ENCODE data around the gene TNIK.
"Not testable (repeated sequence)": the region's sequence is repeated elsewhere in the genome, so short reads cannot be mapped to it uniquely, and the experiment has no call there.

The TNIK gene

DNA sequence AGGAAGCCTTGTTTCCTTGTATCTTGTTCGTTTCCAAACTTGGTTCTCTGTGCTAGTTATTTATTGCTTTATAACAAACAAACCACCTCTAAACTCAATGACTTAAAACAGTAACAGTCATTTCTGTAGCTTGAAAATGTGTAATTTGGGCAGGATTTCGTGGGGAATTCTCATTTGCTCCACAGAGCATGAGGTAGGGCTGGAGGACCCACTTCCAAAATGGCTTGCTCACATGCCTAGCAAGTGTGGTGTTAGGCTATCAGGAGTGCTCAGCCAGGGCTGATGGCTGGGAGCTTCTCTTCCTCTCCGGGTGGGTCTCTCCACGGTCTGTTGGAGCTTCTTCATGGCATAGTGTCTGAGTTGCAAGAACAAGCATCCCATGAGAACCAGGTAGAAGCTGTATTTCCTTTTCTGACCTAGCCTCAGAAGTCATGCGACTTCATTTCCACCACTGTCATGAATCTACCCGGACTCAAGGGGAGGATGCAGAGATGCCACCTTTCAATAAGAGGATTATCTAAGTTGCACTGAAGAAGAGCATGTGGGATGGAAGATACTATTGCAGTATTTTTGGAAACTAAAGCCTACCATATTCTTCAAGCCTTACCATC lies 8.2 kb upstream of the TNIK start:
- DNase-seq: no peak

DNA sequence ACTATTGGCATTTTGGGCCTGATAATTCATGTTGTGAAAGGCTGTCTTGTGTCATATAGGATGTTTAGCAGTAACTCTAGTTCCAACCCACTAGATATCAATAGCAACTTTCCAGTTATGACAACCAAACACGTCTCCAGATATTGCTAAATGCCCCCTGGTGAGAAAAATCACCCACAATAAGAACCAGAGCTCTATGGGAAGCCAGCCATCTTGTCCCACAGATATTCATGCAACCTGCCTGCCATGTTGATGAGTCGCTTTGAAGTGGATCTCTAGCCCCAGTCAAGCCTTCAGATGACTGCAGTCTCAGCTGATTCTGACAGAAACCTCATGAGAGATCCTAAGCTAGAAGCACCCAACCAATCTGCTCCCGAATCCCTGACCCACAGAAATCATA lies 5.6 kb upstream of the TNIK start:
- DNase-seq: no peak

DNA sequence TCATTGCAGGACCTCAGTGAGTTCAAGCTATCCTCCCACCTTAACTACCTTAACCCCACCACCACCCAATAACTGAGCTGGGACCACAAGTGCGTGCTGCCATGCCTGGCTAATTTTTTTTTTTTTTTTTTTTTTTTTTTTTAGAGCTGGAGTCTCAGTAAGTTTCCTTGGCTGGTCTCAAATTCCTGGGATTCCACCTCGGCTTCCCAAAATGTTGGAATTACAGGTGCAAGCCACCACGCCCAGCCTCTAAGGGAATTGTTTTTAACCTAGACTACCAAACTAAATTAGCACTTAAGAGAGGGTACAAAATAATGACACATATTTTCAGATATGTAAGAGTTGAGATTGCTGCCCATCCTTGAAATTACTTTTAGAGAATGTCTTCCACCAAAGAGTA lies 4.3 kb upstream of the TNIK start:
- DNase-seq: no peak

DNA sequence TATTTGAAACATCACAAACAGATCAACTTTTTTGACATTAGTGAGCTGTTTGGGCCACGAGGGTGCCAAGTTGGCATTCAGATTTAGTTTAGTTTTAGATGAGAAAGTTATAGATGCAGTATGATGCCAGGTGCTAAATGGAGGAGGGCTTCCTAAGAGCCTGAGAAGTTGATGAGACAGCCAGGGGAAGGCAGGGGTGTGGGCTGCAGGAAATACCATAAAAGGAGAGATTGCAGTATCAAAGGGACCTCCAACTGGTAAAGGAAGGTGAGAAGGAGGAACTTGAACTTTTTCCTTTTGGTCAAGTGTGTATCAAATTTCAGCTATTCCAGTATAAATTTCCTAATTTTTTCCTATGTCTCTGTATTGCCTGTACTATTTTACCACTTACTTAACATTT lies 2.0 kb upstream of the TNIK start:
- DNase-seq: no peak

DNA sequence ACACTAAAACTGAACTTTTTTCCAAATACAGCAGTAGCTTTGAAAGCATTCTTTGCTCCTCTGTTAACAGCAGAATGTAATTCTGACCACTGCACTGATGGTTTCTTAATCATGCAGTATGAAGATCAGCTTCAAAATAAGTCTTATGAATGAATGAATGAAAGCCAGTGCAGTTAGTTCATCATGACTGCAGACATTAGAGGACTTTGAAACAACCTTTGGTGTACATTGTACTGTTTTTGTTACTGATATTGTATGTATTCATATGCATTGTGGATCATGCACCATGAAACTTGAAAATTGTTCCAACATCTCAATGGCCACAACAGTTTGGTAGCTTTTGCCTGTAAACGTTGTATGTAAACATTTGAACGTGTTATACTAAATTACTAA lies 1.3 kb upstream of the TNIK start:
- no peak for DNase-seq

DNA sequence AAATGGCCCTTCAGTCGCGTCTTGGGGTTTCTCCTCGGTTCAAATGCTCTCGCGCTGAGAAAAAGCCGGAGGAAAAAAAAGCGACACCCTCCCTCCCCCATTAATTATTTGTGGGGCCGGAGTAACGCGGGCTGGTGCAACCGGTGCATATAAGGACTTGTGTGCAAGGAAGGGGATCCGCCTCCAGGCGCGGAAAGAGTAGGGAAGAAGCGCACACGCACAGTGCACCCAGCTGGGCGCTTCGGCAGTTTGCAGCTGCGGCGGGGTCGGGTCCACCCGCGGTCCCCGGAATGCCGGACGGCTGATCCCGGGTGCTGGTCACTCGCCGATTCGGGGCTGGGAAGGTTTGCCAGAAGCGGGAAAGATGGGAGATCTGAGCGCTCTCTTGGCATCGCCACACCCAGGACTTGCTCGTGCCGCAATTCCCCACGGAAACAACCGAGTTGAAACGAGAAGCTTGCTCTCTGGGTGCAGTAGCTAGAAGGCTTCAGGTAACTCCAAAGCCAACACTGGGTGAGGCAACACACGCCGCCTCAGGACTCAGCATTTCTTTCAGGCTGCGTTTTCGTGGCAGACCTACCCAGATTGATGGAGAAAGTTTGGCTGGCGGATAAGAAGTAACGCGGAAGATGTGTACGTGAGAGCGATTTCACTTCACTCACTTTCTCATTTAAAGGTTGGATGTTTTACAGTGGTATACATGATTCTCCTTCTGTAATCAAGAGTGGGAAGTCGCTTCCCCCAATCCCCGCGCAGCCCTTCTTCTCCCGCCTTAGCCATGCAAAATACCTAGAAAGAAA lies 720 bp upstream of the TNIK start:
- DNase-seq: peak in 1 of 2 experiments; percentile 7

DNA sequence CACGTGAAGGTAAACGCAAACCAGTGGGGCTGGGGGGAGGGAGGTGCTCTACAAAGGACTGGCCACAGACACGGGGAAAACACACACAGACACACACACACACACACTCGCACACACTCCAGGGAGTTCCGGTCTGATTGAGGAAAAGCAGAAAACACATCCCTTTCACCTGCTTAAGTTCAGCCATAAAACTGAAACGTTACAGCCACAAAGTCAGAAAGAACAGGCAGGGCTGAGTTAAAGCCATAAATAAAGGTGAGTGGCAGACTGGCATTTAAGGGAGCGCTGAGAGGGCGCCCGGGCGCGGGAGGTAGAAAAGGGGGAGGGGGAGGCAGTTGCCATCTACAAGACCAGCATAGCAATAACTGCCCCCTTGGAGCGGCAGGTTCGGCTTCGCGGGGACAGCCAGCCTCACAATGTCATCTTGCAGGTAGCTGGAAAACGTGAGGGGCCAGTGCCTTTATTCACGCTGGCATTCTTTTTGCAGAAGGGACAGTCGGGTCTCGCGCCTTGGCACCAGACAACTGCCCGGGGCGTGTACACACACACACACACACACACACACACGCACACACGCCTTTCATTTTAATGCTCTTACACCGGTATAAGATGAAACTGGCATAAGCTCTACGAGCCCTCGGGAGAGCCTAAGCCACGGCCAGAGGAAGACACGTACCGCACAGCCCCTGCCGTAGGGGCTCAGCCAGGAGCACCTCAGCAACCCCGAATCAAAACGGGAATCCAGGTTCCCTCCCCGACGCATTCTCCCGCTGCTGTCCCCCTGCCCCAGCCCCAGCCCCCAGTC lies 866 bp downstream of the TNIK start:
- DNase-seq: no peak

DNA sequence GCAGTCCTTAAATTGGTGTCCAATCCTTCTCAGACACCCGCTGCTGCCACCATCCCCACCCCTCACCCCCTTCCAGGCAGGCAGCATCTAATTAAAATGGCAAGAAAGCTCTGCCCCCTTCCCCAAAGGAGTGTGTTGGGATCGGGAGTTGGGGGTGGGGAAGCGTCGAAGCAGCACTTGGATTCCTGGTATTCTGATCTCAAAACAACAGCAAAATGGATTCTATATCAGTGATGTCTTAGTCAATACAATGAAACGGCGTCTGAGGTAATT lies 1.4 kb downstream of the TNIK start:
- no peak for DNase-seq

DNA sequence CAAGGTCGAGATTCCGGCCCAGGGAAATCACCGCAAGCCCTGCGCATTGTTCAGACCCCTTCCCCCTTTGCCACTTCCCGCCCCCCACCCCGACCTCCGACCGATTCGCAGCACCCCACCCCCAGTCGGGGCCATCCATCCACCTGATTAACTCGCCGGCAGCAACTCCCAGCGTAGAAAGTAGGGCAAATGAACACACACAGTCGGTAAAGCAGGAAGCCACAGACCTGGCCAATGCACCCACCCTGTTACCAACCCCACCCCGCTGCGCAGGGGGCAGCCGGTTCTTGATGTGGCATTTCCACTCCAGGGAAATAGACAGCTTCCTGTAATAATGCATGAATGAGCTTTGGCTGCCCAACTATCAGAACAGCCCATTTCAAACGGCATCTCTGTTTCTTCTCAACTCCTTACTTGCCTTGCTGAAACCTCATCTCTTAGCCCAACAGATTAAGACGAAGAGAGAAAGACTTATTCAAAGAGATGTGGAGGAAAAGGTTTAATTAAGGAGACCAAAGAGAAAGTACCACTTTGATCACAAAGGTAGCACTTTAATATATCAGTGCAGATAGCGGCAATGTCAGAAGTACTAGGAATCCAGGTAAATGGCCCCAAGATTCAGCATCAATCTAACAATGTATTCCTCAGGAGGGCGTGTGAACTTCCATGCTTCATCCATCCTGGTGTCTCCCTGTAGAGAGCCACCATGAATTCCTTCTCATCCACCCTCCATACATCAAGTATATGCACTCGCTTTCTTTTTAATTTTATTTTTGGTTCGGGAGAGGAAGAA lies 1.9 kb downstream of the TNIK start:
- no peak for DNase-seq

DNA sequence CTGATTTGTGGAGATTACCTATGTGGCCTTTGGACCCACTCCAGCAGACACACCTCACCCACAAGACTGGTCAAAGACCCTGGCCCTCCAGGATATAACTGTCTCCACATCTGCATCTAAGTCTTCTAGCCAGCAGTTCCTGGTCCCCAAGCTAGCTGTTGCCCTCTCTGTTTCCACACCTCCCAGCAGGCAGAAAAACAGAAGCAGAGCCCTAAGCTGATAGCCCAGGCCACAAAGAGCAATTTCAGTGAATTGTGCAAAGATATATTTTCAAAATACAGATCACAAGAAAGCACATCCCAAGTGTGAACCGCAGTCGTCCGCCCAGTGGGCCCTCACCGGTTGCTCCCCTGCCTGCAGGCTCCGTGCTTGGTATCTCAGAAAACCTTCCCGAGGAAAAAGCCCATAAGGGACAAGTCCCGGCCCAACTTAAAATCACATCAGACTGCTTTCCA lies 2.6 kb downstream of the TNIK start:
- no peak for DNase-seq

DNA sequence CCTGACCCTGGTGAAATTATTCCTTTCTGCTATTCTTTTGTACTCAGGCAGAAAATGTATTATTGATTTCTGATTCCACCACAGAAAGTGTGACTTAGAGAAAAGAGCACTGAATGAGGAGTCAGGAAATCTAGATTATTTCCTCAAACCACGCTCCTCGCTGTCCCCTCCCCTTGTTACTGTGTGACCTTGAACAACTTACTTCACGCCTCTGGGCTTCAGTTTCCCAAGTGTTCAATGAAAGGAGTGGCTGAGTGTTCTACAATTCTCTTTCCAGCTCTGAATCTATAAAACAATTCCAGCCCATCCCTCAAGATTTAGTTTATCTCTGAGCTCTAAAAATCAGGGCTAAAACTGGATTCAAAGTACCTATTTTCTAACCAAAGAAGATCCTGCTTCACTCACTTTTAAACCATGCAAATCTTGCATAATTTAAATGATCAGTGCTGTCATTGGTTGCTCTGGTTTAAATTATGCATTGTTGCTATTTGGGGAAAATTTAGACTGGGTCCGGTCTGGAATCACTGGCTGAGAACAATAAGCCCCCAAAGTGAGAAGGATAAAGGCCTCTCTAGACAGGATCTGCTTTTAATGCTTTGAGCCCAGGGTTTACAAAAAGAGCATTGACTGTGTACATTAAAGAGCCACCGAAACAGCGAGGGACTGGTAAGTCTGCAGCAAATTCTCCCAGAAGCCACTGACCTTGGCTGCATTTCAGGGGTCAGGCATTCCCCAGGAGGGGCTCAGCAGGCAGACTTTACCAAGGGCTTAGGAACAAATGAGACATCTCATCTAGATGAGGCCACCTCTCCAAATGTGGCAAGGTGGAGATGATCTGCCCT lies 3.2 kb downstream of the TNIK start:
- DNase-seq: no peak

DNA sequence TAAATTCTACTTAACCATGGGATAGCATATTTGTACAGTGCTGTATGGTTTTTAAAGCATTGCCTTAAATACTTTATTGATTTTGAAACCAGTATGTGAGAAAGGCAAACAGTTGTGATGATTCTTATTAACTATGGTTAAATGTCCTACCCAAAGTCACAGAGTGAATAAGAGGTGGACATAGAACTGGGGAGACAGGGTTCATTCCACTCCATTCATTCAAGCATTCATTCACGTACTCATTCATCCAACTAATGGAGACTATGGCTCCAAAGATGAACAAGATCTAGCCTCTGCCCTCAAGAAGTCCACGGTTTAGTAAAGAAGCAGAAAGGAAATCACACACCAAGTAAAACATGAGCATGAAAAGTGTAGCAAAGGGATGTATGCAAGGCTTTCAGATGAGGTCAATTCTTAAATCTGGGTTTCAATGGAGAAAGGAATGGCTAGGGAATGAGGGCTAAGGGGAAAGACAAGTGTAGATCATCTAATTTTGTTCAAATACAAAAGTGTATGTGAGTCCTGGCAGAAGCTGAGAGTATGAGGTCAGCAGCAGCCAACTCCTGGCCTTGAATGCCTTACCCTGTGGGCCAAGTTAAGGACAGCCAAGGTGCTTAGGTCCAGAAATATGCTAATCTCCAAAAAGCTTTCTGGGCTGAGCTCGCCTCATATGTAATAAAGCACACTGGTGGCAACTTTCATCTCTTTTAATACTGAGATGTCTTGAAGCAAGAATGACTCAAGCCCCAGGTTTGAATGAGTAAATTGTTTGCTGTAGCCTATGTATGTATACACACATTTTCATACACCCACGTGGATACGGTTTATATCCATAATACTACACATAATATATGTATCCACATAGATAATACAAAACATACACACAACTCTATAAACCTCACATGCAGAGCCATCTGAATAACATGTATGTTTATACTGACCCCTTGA lies 4.3 kb downstream of the TNIK start:
- DNase-seq: no peak

DNA sequence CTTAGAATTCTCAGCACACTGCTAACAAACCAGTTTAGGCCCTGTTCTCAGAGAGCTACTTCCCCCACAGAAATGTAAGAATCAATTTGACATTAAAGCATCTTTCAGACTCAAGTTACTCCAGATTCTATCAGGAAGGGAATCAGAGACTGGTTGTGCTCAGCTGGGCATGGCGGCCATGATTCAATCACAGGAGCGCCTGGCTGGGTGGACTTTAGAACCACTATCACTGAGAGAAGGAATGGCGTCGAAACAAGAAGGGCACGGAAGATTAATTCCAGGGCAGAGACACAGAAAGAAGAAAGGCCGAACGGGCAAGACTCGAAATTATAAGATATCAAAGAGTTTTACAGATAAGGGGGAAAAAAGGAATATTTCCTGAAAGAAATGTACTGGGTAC lies 6.2 kb downstream of the TNIK start:
- no peak for DNase-seq

DNA sequence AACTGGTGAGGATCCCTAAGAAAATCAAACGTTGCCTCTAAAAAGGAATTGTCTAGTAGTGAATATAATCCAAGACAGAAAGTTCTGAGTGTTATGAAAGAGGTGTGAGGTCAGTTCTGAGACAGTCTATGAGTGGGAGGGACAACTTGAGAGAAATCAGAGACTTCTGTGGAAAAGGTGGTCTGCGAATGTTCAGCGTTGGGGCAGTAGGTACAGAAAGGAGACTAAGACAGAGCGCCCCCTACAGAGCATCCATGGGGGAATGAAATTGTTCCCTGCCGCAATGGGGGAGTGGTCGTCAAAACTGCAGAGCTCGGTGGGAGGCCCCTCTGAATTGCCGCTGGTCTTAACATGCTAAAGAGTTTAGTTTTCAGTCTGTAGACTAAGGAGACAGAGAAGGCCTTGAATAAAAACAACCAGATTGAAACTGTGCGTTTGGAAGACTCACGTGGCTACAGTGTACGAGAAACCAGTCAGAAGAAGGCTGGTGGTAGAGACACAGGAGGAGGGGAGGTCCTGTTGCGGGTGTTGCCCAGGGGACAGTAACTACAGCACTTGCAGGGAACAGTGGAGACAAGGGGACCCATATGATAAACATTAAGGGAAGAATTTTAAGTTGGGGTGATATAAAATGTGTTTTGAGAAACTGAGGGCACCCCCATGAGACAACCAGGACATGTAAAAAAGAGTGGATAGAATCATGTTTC lies 6.9 kb downstream of the TNIK start:
- DNase-seq: no peak

DNA sequence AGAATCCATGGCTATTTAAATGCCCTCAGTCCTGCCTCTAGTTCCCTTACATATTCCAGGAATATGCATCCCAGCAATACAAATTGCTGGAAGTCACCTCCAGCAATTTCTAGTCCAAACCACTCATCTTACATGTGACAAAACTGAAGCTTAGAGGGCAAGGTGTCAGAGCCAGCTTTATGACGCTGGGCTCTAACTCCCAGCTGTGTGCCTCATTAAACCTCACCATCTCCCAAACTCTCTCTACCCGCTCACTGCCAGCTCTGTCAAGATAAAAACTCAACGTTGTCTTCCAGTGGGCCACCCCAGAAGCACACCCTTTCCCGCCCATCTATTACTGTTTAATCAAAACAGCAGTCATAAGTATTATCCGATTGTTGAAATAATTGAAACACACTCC lies 7.9 kb downstream of the TNIK start:
- no peak for DNase-seq

DNA sequence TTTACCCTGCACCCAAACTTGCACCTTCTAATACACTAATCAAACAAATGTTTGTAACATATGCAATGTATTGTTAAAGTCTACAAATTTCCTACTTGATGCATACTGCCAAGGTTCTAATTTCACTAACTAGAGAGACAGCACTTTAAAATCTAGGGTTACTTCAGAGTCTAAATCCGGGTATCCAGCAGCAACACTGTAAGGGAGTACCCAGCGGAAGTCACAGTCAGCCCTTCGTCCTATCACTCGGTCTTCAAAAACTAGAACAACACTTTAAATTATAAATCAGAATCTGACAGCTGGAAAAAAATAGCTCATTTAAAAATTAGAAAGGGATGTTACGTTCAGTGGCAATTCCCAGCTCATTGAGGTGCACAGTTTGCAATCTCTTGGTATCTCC lies 8.3 kb downstream of the TNIK start:
- no peak for DNase-seq

DNA sequence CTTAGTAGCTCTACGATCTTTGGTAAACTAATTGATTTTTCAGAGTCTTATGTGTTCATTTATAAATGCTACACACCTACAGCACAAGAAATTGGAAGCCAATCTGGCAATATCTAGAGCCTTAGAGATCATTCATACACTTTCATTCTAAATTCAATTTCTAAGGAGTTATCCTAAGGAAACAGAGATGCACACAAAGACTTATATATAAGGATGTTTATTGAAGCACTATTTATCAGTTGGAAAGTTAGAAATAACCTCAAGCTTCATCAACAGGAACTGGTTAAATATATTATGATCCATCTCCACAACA lies 12.7 kb downstream of the TNIK start:
- DNase-seq: not testable (repeated sequence)

DNA sequence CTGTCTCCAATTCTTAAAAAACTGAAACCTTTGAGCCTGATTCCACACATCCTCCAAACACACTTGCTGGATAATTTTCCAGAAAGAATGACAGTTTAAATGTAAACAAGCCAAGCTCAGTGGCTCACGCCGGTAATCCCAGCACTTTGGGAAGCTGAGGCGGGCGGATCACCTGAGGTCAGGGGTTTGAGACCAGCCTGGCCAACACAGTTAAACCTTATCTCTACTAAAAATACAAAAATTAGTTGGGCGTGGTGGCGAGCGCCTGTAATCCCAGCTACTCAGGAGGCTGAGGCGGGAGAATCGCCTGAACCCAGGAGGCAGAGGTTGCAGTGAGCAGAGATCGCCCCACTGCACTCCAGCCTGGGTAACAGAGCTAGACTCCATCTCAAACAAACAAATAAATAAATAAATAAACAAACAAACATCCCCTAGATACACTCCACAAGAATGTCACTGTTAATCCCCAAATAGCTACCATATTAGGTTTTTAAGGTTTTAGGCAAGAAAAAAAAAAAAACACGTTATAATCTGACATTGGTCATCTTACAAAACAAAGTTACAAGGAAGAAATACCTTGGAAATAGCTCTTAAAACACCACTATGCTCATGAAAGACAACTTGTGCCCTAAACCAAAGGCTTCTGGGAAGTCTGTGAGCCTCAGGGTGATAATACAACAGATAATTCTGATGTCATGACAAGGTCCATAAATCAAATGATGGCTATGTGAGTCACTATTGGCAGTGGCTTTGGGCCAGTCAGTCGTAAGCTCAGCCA lies 13.2 kb downstream of the TNIK start:
- no peak for DNase-seq

DNA sequence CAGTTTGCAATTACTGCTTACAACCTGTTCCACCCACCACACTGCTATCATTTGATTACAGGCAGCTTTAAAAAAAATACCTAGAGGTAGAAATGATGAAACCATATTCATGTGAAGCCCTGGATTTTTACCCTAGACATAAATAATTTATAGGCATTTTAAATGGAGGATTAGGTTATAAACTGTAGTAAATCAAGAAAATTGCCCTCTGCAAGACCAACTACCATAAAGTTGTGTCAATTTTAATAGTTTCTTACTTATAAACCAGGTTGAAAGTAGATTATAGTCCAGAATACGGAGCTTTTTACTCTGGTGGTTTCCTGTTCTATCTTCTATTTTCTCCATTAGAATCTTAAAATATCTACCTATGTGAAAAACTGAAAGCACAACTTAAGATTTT lies 13.9 kb downstream of the TNIK start:
- DNase-seq: no peak

DNA sequence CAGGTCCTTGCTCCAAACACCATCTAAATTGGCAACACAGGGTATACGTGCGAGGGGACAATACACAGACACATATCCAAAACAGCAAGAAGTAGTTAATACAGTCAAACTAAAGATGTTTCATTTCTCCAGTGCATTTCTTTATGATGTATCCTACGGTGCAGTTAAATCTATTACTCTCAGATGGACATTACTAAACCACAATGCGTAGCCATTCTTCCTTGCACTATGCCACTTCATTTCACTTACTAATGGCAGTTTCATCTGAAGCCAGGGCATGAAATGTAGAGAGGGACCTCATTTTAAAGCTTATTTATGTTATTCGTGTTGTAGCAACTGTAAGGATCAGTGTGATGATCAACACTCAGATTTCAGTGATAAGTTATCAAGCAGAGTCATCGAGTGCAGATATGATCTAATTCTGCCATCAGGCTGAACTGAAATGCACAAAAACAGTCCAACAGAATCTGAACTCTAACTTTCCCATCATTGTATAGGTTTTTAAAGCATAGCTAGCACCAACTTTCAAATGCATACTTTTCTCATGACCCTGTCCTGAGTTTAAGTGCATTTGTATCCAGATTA lies 14.5 kb downstream of the TNIK start:
- no peak for DNase-seq

Data from NCI-H1930 (cell line).